ENCODE results near the gene MRPS11.

MRPS11 gene

DNA sequence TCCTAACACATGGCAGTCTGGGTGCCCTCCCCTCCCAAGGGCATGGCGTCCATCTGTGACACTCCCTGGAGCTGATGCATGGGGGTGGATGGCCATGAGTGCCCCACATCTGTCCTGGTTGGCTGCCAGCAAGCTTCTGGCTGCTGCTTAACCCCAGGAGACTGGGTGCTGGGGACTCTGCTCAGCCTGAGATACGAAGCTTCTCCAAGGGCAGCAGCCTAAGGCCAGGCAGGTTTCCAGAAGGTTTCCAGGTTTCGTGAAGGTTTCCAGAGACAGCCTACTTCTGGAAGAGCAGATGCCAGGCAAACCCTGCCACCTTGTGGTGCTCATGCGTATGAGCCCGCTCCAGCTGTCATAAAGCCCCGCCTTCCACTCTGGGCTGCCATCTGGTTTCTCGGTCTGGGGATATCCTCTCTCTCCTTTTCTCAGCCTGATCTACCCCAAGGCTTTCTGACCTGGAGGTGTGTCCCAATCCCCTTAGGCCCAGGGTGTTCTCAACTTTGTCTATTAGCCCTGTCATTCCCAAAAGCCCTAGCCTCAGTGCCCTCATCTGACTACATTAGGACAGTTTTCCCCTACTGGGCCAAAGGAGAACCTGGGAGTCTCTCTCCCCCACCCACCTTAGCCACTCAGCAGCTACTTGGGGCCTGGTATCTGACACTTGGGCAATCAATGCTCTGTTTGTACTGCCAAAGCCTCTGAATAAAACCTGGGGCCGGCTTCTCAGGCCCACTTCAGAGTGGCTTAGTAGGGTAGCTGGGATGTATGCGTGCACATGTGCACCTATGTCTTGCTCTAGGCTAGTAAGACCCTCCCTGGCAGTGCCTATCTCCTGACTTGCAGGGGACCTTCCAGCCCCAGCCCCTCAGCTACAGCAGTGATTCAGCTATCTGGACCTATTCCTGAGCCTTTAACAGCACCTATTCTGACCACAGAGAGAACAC, 12.4 kb upstream of the MRPS11 start:
- peak; percentile 80 for DNase-seq (ENCODE audit: low spot score)
- Histone ChIP-seq H3K9me3 (ENCODE audit: severe bottlenecking) (no peaks in the 10 kb centered on the region), H3K36me3 (ENCODE audit: low read depth) (peaks cover 13% of the 10 kb centered on the region), H3K27ac (ENCODE audit: poor library complexity, severe bottlenecking) (no peak overlapping the region), H3K4me1 (ENCODE audit: insufficient read depth, poor library complexity, severe bottlenecking) (no peaks in the 10 kb centered on the region), H3K4me3 (ENCODE audit: severe bottlenecking) (no peak overlapping the region), H3K27me3 (ENCODE audit: insufficient read depth, poor library complexity, severe bottlenecking) (no peaks in the 10 kb centered on the region)
- ATAC-seq (ENCODE audit: low read depth) = peak; percentile 90
- TF ChIP-seq, protein P1, sequence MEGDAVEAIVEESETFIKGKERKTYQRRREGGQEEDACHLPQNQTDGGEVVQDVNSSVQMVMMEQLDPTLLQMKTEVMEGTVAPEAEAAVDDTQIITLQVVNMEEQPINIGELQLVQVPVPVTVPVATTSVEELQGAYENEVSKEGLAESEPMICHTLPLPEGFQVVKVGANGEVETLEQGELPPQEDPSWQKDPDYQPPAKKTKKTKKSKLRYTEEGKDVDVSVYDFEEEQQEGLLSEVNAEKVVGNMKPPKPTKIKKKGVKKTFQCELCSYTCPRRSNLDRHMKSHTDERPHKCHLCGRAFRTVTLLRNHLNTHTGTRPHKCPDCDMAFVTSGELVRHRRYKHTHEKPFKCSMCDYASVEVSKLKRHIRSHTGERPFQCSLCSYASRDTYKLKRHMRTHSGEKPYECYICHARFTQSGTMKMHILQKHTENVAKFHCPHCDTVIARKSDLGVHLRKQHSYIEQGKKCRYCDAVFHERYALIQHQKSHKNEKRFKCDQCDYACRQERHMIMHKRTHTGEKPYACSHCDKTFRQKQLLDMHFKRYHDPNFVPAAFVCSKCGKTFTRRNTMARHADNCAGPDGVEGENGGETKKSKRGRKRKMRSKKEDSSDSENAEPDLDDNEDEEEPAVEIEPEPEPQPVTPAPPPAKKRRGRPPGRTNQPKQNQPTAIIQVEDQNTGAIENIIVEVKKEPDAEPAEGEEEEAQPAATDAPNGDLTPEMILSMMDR (IDR thresholded peaks at IDR 0.05; ENCODE audit: poor library complexity, severe bottlenecking) = peak; percentile 96

DNA sequence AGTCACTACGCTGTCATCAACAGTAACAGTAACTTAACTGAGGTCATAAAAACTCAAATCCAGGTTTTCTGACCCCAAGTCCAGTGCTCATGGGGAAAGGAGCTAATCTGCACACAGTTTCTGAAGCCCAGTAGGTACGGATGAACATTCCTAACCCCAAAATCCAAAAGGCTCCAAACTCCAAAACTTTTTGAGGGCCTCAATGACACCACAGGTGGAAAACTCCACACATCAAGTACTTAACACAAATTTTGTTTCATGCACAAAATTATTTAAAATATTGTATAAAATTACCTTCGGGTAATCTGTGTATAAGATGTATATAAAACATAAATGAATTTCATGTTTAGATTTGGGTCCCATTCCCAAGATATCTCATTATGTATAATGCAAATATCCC, 10.8 kb upstream of the MRPS11 start:
- no peaks in the 10 kb centered on the region for H3K27me3 ChIP-seq (ENCODE audit: insufficient read depth, poor library complexity, severe bottlenecking)
- H3K9me3 ChIP-seq (ENCODE audit: severe bottlenecking) = no peaks in the 10 kb centered on the region
- TF ChIP-seq, protein P1 (IDR thresholded peaks at IDR 0.05; ENCODE audit: poor library complexity, severe bottlenecking) = no peak
- no peak overlapping the region for H3K27ac ChIP-seq (ENCODE audit: poor library complexity, severe bottlenecking)
- H3K36me3 ChIP-seq (ENCODE audit: low read depth) = peaks cover 29% of the 10 kb centered on the region
- no peaks in the 10 kb centered on the region for H3K4me1 ChIP-seq (ENCODE audit: insufficient read depth, poor library complexity, severe bottlenecking)
- no peak overlapping the region for H3K4me3 ChIP-seq (ENCODE audit: severe bottlenecking)
- no peak for DNase-seq (ENCODE audit: low spot score)
- ATAC-seq (ENCODE audit: low read depth) = no peak

DNA sequence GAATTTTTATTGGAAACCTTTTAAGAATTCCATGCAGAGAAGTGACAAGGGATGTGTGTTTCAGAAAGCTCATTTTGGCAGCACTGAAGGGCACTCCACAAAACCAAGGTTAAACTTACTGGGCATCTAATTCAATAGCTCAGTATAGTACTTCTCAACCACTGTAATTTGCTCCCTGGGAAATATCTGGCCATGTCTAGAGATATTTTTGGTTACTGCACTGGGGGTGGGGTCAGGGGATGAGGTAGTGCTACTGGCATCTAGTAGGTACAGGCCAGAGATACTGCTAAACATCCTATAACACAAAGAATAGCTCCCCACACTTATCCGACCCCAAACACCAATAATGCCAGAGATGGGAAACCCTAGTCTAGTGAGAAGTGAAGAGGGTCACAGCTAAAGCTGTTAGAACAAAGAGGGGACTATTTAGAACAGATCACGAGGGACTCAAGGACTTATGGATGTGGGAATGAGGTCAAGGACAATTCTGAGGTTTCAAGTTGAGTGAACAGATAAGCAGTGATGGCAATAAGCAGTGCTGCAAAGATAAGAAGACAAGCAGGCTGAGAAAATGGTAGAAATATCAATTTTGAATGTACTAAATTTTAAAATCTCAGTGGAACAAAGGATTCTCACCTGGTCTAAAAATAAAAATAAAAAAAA, 3.5 kb upstream of the MRPS11 start:
- Histone ChIP-seq H3K9me3 (ENCODE audit: severe bottlenecking) (no peaks in the 10 kb centered on the region), H3K27ac (ENCODE audit: poor library complexity, severe bottlenecking) (no peak overlapping the region), H3K36me3 (ENCODE audit: low read depth) (peaks cover 72% of the 10 kb centered on the region), H3K4me1 (ENCODE audit: insufficient read depth, poor library complexity, severe bottlenecking) (peaks cover 8% of the 10 kb centered on the region), H3K27me3 (ENCODE audit: insufficient read depth, poor library complexity, severe bottlenecking) (no peaks in the 10 kb centered on the region), H3K4me3 (ENCODE audit: severe bottlenecking) (no peak overlapping the region)
- TF ChIP-seq, protein P1 (IDR thresholded peaks at IDR 0.05; ENCODE audit: poor library complexity, severe bottlenecking) = no peak
- DNase-seq (ENCODE audit: low spot score) (no peak), ATAC-seq (ENCODE audit: low read depth) (no peak)

DNA sequence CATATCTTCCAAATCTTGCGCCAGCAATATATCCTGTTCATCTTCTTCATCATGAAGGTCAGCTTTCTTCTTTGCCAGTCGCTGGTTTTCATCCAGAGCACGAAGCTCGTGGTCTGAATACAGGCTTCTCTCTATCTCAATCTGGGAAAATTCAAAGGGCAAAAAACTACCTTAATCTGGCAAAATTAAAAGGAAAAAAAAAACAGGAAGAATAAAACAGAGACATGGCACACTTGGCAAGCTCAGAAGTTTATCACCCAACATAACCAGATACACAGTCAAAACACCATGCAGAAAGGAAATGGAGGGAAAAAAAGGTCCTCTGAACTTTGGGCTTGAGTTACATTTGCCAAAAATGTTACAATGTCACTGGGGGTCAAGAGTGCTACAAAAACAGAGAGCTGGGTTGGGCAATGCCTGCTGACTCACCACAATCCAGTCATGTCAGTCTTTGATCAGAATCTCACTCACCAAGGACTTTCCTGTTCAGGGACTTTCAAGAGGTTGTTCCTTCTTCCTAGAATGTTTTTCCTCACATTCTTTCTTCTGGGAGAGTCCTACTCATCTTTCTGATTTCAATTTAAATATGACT, 1.8 kb upstream of the MRPS11 start:
- no peak for DNase-seq (ENCODE audit: low spot score)
- TF ChIP-seq, protein P1 (IDR thresholded peaks at IDR 0.05; ENCODE audit: poor library complexity, severe bottlenecking) = no peak
- no peaks in the 10 kb centered on the region for H3K27me3 ChIP-seq (ENCODE audit: insufficient read depth, poor library complexity, severe bottlenecking)
- peak; percentile 32; the same call in 1 of the 3 replicates for ATAC-seq (ENCODE audit: low read depth)
- H3K9me3 ChIP-seq (ENCODE audit: severe bottlenecking) = no peaks in the 10 kb centered on the region
- H3K4me1 ChIP-seq (ENCODE audit: insufficient read depth, poor library complexity, severe bottlenecking) = peaks cover 8% of the 10 kb centered on the region
- H3K36me3 ChIP-seq (ENCODE audit: low read depth) = peaks cover 70% of the 10 kb centered on the region
- H3K4me3 ChIP-seq (ENCODE audit: severe bottlenecking) = no peak overlapping the region
- peak overlapping the region; percentile 45 for H3K27ac ChIP-seq (ENCODE audit: poor library complexity, severe bottlenecking)

Measured in RWPE2 (cell line).